Spleen (tissue), 13 donors: ENCODE measurements around the gene NFE2. TPM values are rescaled to one million over a fixed set of nuclear protein-coding genes. Genes with fewer than 3 reads are reported as not detected.

Source experiments
- DNase-seq: peaks from one replicate; pipeline ENCODE4 v3.0.0-alpha.2; 2020
- H3K27ac ChIP-seq, 8 donors: fragments of 200-600 bp; sonication (generic) in 7 of 8; 1 replicate in 4 of 8; 2 replicates in 4 of 8; pipeline versions ENCODE4 v1.5.0 to v1.8.0; 2016 to 2021; ENCODE audit warnings: inconsistent platforms in 4 of 8, mild to moderate bottlenecking in 4 of 8, moderate library complexity in 1 of 8
- H3K27me3 ChIP-seq, 7 donors: fragments of 200-600 bp; sonication (generic) in 6 of 7; replicated peaks in 1 of 7; 1 replicate in 4 of 7; 2 replicates in 3 of 7; pipeline versions ENCODE4 v1.5.0 to v1.8.0; 2016 to 2021; ENCODE audit warnings: inconsistent platforms in 3 of 7, mild to moderate bottlenecking in 1 of 7
- H3K36me3 ChIP-seq, 6 donors: fragments of 200-600 bp; sonication (generic) in 5 of 6; 1 replicate in 4 of 6; 2 replicates in 2 of 6; pipeline versions ENCODE4 v1.5.0 to v1.8.0; 2016 to 2021; ENCODE audit warnings: inconsistent platforms in 2 of 6
- H3K4me1 ChIP-seq, 6 donors: fragments of 200-600 bp; sonication (generic) in 5 of 6; 1 replicate in 3 of 6; 2 replicates in 3 of 6; pipeline versions ENCODE4 v1.5.0 to v1.8.0; 2016 to 2021; ENCODE audit warnings: inconsistent platforms in 3 of 6
- H3K4me3 ChIP-seq, 8 donors: fragments of 200-600 bp; sonication (generic) in 7 of 8; 1 replicate in 4 of 8; 2 replicates in 4 of 8; pipeline versions ENCODE4 v1.5.0 to v1.8.0; 2016 to 2021; ENCODE audit warnings: inconsistent platforms in 4 of 8, mild to moderate bottlenecking in 4 of 8, moderate library complexity in 2 of 8
- H3K9me3 ChIP-seq, 8 donors: fragments of 200-600 bp; sonication (generic) in 7 of 8; 1 replicate in 4 of 8; 2 replicates in 4 of 8; pipeline versions ENCODE4 v1.5.0 to v1.8.0; 2016 to 2021; ENCODE audit warnings: inconsistent platforms in 4 of 8
- POLR2A ChIP-seq, 3 donors: fragments of 450-650 bp; IDR thresholded peaks; one replicate each; pipeline ENCODE4 v1.5.1; 2017; ENCODE audit warnings: antibody characterized with exemption in 3 of 3, mild to moderate bottlenecking in 1 of 3
- POLR2AphosphoS5 ChIP-seq, 3 donors: sonication (generic); formaldehyde crosslinking; IDR thresholded peaks; one replicate each; pipeline ENCODE4 v1.5.1; 2017; ENCODE audit warnings: antibody characterized with exemption in 3 of 3
- WGBS, 5 donors: extraction: QIAGEN DNeasy Blood & Tissue Kit in 3 of 5; methylation state at CpG; one replicate each; pipeline versions ENCODE4 v1.1.5 to v1.1.7; 2013 to 2018; 5-methylcytosine and 5-hydroxymethylcytosine counted together
- intact Hi-C: fragments of 100-400 bp; cut with DNase I; formaldehyde crosslinking; loops from one replicate; pipeline ENCODE4 v1.15.0; 2023; ENCODE audit warnings: low total_unique reads
- long read RNA-seq, 2 donors: transcript quantifications; one replicate each; lab custom pipeline, GENCODE V29; 2026
- polyA plus RNA-seq, 3 donors: library from polyadenylated mRNA; stranded (reverse); fragments of 200-250 nt; gene quantifications; one replicate each; pipeline ENCODE4 v1.2.1, GENCODE V29; 2013
- total RNA-seq, 7 donors: library from RNA; depleted of rRNA in 3 of 7; stranded (reverse); fragments of >200 nt in 3 of 7; fragmentation: NEBNext Ultra II Directional in 4 of 7; extraction: Animal tissue kit (Norgen Biotek cat#: 25700) in 4 of 7; gene quantifications; one replicate each; pipeline versions ENCODE4 v1.1.0 to v1.2.1, GENCODE V29; 2016 to 2021
- TF ChIP-seq, protein P1 (sequence below), 11 experiments: fragments of 200-600 bp in 7 of 11; fragments of 450-650 bp in 4 of 11; sonication (generic) in 4 of 11; IDR thresholded peaks in 8 of 11; conservative IDR thresholded peaks in 3 of 11; 1 replicate in 7 of 11; 2 replicates in 4 of 11; pipeline versions ENCODE4 v1.4.0 to v1.8.0; 2016 to 2021; ENCODE audit warnings: antibody characterized with exemption in 11 of 11, inconsistent platforms in 4 of 11, mild to moderate bottlenecking in 1 of 11
- donor health status: healthy with polysubstance abuse.
- donor health status: DM: no; HTN: no; CAD: no; lungs with moderate emphysema.
- donor health status: DM: no; HTN: no; CAD: no.
- donor health status: Bipolar disorder and iron deficiency.
- donor health status: healthy.
- donor health status: DM: no; HTN: no; CAD: no.
- donor health status: DM: yes; HTN: yes; CAD: no.

The NFE2 gene
- total RNA-seq (10 to 100 TPM; 14.1 to 93.7 (median 45.0) TPM), polyA plus RNA-seq (10 to 100 TPM in 2 of 3 donors, 1 to 10 TPM in 1; 2.4 to 17.5 (median 14.7) TPM)
- long read RNA-seq, donor 1, transcript NFE2-203 (2 exons, 1,833 nt), result minor isoform, 5 of 70 reads
- long read RNA-seq, donor 1, transcript NFE2-202 (3 exons, 1,762 nt), result major isoform, 27 of 70 reads
- long read RNA-seq, donor 1, transcript NFE2-201 (3 exons, 1,658 nt), result minor isoform, 10 of 70 reads
- long read RNA-seq, donor 1, partial matches to known transcripts, result 26 of 70 reads
- long read RNA-seq, donor 1, other reads (novel, unspliced or antisense), result 0 of 70 reads
- long read RNA-seq, donor 2, transcript NFE2-203 (2 exons, 1,833 nt), result minor isoform, 6 of 33 reads
- long read RNA-seq, donor 2, transcript NFE2-202 (3 exons, 1,762 nt), result major isoform, 20 of 33 reads
- long read RNA-seq, donor 2, partial matches to known transcripts, result 0 of 33 reads
- long read RNA-seq, donor 2, other reads (novel, unspliced or antisense), result 0 of 33 reads

DNA sequence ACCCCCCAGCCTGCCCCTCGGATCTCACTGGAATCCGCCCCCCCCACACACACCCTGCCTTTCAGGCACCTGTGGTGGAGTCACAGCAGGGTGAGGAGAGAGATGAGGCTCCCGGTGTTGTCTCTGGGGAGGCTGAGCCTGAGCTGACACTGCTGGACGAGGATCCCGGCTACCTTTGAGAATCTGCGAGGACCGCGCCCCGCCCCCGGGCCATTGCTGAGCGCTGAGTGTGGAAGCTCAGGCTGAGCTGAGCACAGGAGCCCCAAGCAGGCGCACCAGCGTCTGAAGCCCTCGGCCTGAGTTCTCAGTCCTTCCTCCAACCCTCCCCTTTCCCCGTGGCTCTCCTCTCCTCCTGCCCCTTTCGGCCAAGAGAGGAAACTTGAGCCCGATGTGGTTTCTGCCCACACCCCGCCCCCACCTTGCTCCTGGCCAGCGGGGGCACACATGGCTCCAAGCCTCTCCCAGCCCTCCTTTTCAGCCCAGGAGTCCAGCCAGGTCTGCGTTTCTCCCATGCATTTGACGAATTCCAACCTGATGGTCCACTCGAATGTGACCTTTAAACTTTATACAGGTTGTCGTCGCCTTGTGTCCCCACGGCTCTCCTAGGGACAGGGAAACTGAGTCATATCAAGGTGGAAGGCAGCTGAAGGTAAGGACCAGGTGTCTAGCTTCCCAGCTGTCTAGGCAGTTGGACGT is at the start of gene NFE2:
NFE2 (minus strand) TSS at position 284 of the 696 bp plus-strand sequence. CDS start 5,767 bp downstream, outside the sequence.
- intact Hi-C loops, result no loop called here
- Histone ChIP-seq H3K4me1 (peaks cover 7 to 64% (median 25%) of the 10 kb centered on the region in 6 donors), H3K9me3 (no peaks in the 10 kb centered on the region), H3K27ac (peak within 1 kb of the TSS in 7 of 8 donors; percentile 36 to 94 (median 81)), H3K4me3 (peak within 1 kb of the TSS in 7 of 8 donors; percentile 16 to 63 (median 23)), H3K36me3 (no peaks in the 10 kb centered on the region), H3K27me3 (peaks cover 0 to 74% (median 34%) of the 10 kb centered on the region in 7 donors)
- DNase-seq, result peak; percentile 92
- WGBS, 5 donors, result 3 to 7% (median 4%) methylated on average over 16 to 26 of the region's 26 CpGs
- TF ChIP-seq, protein P1, sequence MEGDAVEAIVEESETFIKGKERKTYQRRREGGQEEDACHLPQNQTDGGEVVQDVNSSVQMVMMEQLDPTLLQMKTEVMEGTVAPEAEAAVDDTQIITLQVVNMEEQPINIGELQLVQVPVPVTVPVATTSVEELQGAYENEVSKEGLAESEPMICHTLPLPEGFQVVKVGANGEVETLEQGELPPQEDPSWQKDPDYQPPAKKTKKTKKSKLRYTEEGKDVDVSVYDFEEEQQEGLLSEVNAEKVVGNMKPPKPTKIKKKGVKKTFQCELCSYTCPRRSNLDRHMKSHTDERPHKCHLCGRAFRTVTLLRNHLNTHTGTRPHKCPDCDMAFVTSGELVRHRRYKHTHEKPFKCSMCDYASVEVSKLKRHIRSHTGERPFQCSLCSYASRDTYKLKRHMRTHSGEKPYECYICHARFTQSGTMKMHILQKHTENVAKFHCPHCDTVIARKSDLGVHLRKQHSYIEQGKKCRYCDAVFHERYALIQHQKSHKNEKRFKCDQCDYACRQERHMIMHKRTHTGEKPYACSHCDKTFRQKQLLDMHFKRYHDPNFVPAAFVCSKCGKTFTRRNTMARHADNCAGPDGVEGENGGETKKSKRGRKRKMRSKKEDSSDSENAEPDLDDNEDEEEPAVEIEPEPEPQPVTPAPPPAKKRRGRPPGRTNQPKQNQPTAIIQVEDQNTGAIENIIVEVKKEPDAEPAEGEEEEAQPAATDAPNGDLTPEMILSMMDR (IDR thresholded peaks at IDR 0.05 in 8 of 11, conservative IDR thresholded peaks at IDR 0.05 in 3 of 11), result peak in 2 of 11 experiments; percentile 26 to 38
- TF ChIP-seq POLR2AphosphoS5 (IDR thresholded peaks at IDR 0.05), result peak; percentile 34 to 83 (median 65)
- no peak for TF ChIP-seq POLR2A (IDR thresholded peaks at IDR 0.05)

DNA sequence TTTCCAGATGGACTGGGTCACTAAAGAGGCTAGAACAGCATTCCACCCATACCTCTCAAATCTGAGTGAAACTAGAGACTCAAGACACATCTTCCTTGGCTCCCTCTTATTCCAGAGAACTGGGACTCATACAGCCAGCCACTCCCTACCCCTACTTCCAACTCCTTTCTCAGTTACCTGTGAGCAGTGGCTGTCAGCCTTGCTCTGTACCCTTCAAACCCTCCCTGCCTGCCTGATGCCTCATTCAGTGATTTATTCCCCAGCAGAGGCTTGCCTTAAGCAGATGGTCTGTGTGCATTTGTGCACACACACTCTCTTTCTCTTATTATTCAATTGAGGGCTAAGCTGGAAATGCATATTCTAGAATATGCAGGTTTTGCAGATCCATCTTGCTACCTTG is 48.9 kb upstream of the NFE2 start:
- no peak for DNase-seq
- H3K36me3 ChIP-seq, result peaks cover 4 to 89% (median 68%) of the 10 kb centered on the region in 6 donors
- intact Hi-C loops, result no loop called here
- H3K9me3 ChIP-seq, result no peaks in the 10 kb centered on the region
- no peaks in the 10 kb centered on the region for H3K27me3 ChIP-seq
- H3K4me3 ChIP-seq, result no peak overlapping the region
- H3K27ac ChIP-seq, result no peak overlapping the region
- no peak for TF ChIP-seq POLR2AphosphoS5 (IDR thresholded peaks at IDR 0.05)
- TF ChIP-seq POLR2A (IDR thresholded peaks at IDR 0.05), result no peak
- TF ChIP-seq, protein P1 (IDR thresholded peaks at IDR 0.05 in 8 of 11, conservative IDR thresholded peaks at IDR 0.05 in 3 of 11), result no peak
- H3K4me1 ChIP-seq, result peaks cover 0 to 28% (median 10%) of the 10 kb centered on the region in 6 donors

DNA sequence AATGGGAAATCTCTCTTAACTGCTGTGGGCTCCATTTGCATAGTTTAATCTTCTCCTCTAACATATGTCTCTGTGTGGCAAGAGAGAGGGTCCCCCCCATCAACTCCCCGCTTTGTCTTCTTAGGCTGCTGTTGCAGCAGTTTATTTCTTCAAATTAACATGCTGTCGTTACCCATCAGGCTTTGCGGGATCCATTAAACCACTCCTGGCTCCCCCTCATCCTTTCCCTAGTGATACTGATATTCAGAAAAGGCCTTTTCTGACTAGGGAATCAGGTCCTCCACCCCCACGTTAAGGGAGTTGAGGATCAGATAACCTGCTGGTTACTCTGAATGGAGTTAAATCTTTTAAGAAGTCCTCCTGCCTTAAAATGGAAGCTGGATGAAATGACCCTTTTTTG is 48.2 kb upstream of the NFE2 start:
- TF ChIP-seq POLR2A (IDR thresholded peaks at IDR 0.05), result no peak
- TF ChIP-seq, protein P1 (IDR thresholded peaks at IDR 0.05 in 8 of 11, conservative IDR thresholded peaks at IDR 0.05 in 3 of 11), result no peak
- TF ChIP-seq POLR2AphosphoS5 (IDR thresholded peaks at IDR 0.05), result no peak
- peaks cover 0 to 29% (median 10%) of the 10 kb centered on the region in 6 donors for H3K4me1 ChIP-seq
- no peaks in the 10 kb centered on the region for H3K9me3 ChIP-seq
- H3K4me3 ChIP-seq, result no peak overlapping the region
- H3K27me3 ChIP-seq, result no peaks in the 10 kb centered on the region
- intact Hi-C loops, result no loop called here
- H3K36me3 ChIP-seq, result peaks cover 4 to 95% (median 74%) of the 10 kb centered on the region in 6 donors
- H3K27ac ChIP-seq, result no peak overlapping the region
- WGBS, 5 donors, result 90 to 97% (median 93%) methylated on average over 4 of the region's 4 CpGs
- DNase-seq, result no peak
